ENCODE data around the gene OASL. TPM values are rescaled to one million over a fixed set of nuclear protein-coding genes. Genes with fewer than 3 reads are reported as not detected.

The OASL gene
- polyA plus RNA-seq, 1 donor: not detected

DNA sequence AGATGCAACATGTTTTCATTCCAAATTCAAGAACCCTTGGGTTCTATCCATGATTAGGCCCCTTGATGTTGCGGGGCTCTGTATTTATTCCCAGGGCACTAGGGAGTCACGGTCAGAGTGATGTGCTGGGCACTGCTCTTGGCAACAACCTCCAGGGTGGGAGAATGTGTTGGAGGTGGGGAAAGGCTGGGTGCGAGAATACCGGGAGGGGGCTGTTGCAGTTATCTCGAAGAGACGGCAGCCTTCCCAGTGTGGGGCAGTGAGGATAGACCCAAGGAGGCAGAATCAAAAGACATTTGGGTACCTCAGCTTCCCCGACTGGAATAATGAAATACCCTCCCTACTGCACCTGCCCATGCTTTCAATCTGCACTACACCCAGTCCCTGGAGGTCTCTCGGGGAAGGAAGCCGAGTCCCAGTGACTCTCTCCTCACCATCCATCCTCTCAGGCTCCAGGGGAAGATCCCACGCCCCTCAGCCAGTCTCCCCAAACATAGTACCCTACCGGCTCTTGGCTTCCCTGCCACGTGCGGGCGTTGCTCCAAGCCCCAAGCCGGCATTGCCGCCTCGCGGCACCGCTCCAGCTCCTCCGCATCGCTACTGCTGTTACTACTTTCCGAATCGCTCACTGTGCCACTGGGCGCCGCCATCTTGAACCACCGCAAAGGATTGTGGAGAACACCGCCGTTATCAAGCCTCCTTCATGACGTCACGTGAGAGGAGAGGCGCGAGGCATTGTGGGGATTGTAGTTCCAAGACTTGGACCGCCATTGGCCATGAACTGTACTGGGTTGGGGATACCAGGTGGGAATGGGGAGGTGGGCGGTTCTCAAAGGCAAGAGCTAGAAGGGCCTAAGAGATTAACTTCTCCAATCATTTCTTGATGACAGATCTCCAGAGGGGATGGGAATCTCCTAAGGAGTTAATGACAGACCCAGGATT, 22.9 kb downstream of the OASL start, which contains the start of gene C12orf43:
Gene C12orf43 (minus strand): TSS at position 663 of the 942 bp plus-strand sequence. CDS start 13 bp downstream, at position 650.
- DNase-seq (ENCODE audit: low read depth): peak; percentile 84

DNA sequence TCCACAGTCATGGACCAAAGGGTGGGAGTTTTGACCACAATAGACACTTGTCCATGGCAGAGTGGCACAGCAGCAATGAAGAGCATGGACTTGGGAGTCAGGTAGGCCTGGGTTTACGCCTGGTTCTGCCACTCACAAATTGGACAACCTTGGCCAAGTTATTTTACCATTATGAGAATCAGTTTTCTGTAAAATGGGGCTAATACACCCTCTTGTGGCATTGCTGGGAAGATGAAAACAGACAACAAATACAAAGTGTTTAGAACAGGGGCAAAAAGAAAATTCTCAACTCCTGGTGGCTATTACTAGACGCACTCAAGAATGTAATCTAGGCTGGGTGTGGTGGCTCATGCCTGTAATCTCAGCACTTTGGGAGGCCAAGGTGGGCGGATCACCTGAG, 25.3 kb downstream of the OASL start:
- no peak for DNase-seq (ENCODE audit: low read depth)

DNA sequence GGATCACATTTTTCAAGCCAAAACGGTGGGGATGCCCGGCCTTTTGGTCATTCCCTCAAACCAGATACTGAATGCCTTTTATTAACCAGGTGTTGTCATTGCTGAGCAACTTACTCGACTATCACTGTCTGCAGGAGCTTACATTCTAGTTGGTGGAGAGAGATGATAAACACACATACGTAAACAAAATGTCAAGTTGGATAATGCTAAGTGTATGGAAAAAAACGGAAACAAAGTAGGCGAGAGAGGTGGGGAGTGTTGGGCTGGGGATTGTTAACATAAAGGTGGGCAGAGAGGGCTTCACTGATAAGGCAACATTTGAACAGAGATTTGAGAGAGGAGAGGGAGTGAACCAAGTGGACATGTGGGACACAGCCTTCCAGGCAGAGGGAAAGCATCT, 27.2 kb downstream of the OASL start:
- no peak for DNase-seq (ENCODE audit: low read depth)

DNA sequence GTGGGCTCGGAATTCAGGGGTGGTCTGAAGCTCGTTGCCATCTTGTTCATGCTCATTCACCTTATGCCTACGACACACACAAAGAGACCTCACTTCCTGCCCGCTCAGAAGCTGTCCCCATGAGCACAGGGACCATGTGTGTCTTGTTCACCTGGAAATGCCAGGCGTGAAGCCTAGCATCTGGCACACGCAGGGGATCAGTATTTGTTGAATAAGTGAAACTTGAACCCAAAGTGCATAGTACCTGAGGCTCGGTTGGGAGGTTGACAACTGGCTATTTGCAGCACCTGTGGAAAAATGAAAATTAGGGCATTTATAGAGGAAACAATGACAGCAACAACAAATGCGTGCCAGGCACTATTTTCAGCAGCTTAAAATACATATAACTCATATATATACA, 28.2 kb downstream of the OASL start:
- no peak for DNase-seq (ENCODE audit: low read depth)

DNA sequence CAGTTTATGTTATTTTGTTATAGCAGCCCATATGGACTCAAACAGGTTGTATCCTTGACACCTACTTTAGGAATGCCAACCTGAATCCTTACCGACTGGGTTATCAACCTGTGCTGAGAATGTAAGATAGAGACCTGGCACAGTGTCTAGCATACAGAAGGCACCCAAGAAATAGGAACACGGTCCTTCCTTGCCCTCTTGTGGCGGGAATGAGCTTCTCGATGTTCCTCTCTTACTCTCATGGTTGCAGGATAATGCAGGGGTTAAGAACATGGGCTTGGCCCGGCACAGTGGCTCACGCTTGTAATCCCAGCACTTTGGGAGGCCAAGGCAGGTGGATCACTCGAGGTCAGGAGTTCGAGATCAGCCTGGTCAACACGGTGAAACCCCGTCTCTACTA, 29.3 kb downstream of the OASL start:
- no peak for DNase-seq (ENCODE audit: low read depth)

DNA sequence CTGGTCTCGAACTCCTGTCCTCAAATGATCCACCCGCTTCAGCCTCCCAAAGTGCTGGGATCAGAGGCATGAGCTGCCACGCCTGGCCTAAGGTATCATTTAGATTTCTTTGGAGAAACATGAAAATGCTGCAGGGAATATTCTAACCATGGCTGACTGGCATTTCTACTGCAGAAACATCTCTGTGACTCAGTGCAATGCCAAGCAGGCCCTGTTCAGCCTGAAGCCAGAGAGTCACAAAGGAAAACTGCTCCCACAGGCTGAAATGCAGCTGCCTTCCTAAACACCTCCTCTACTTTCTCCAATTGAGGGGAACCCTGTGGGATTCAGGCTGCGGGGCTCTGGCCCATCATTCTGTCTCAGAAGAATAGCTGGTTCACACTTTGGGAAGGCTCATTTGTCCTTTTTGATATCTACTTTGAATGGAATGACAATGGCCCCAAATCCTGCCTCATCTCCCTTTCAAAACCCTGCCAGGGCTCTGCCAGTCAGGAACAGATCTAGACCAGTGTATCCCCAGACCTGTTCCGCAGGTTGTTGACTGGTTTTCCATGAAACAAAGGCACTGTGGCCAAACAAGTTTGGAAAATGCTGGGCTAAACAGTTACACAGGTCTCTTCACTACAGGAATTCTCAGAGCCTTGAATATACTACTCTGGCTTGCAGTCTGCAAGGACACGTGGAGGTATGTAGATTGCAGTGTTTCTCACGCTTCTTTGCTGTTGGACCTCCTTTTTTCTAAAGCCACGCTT, 30.5 kb downstream of the OASL start:
- DNase-seq (ENCODE audit: low read depth): no peak

DNA sequence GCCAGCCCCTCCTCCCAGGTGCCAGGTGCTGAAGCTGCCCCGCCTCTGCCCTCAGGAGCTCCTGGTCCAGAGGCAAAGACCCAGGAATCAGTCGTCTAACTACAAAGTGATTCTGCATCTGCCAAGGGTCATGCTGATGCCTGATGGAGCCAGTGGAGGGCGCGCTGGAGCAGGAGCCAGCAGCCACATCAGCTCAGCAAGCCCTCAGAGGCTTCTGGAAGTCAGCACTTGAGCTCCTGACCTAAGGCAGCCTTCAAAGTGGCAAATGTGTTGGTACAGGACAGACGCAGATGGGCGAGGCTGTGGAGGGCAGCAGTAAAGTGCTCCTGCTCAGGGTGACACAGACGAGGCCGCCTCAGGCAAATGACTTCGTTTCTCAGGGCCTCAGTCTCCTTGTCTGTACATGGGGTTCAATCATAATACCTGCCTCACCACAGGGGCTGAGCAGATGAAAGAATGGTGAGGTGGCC, 33.7 kb downstream of the OASL start:
- no peak for DNase-seq (ENCODE audit: low read depth)

DNA sequence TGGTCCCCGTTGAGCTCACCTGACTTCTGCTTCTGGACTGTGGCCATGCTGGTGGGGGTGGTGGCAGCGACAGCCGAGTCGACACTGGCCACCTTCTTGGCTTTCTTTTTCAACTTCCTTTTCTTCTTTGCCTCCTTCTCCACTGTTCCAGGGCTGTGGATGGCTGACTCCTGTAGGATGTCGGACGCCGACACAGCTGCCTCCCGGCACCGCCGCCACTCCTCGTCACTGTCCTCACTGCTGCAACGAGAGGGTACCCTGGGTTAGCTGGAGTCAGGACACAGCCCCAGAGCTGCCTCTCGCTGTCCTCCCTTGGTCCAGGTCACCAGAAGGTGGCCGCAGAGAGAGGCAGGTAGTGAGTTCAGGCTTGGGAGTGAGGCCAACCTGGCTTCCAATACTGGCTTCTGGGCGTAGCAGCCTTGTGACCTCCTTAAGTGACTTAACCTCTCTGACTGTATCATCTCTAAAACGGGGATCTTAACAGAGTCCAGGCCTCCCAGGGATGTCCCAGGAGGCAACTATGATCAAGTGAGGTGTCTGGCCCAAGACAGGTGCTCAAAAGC, 34.7 kb downstream of the OASL start:
- DNase-seq (ENCODE audit: low read depth): no peak

DNA sequence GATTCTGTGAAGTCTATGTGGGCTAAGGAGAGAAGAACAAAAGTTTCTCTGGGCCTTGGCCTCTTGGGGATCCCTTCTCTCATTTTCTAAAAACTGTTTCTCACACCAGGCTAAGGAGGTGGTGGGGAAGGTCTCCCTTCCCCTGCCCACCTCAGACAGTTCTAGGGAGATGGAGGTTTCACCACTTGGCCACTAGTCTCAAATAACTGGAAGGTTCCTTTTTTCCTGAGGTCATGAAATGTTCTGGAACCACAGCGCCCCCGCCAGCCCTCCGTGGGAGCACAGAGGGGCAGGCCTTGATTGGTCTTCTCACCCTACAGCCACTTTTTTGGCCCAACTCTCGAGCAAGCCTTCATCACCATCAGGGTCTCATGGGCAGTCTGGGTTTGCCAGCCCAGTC, 35.4 kb downstream of the OASL start:
- no peak for DNase-seq (ENCODE audit: low read depth)

DNA sequence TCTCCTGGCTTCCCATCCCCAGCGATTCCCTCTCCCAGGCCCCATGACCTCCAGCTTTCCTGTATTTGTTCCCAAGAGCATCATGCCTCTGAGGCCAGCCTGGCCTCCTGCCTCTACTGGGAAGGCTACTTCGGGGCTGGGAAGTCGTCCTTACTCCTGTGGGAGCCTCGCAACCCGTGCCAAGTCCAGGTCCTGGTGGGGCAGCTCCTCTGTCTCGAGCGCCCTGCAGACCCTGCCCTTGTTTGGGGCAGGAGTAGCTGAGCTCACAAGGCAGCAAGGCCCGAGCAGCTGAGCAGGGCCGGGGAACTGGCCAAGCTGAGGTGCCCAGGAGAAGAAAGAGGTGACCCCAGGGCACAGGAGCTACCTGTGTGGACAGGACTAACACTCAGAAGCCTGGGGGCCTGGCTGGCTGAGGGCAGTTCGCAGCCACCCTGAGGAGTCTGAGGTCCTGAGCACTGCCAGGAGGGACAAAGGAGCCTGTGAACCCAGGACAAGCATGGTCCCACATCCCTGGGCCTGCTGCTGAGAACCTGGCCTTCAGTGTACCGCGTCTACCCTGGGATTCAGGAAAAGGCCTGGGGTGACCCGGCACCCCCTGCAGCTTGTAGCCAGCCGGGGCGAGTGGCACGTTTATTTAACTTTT, 37.1 kb downstream of the OASL start:
- no peak for DNase-seq (ENCODE audit: low read depth)

DNA sequence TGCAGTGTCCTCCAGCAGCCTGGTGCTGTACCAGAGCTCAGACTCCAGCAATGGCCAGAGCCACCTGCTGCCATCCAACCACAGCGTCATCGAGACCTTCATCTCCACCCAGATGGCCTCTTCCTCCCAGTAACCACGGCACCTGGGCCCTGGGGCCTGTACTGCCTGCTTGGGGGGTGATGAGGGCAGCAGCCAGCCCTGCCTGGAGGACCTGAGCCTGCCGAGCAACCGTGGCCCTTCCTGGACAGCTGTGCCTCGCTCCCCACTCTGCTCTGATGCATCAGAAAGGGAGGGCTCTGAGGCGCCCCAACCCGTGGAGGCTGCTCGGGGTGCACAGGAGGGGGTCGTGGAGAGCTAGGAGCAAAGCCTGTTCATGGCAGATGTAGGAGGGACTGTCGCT, 38.0 kb downstream of the OASL start:
- no peak for DNase-seq (ENCODE audit: low read depth)

DNA sequence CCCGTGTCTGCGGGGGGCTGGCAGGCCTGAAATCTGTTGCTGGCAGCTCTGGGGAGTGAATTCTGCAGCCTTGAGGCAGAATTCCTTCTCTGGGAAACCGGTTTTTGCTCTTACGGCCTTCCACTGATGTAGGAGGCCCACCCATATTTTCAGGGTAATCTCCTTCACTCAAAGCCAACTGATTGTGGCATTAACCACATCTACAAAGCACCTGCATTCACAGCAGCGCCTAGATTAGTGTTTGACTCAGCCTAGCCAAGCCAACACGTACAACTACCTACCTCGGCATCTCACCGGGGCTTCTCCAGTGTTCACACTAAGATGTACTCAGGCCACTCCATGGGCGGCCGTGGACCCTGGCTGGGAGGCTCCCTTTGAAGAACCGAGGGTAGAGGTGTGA, 38.5 kb downstream of the OASL start:
- DNase-seq (ENCODE audit: low read depth): no peak

DNA sequence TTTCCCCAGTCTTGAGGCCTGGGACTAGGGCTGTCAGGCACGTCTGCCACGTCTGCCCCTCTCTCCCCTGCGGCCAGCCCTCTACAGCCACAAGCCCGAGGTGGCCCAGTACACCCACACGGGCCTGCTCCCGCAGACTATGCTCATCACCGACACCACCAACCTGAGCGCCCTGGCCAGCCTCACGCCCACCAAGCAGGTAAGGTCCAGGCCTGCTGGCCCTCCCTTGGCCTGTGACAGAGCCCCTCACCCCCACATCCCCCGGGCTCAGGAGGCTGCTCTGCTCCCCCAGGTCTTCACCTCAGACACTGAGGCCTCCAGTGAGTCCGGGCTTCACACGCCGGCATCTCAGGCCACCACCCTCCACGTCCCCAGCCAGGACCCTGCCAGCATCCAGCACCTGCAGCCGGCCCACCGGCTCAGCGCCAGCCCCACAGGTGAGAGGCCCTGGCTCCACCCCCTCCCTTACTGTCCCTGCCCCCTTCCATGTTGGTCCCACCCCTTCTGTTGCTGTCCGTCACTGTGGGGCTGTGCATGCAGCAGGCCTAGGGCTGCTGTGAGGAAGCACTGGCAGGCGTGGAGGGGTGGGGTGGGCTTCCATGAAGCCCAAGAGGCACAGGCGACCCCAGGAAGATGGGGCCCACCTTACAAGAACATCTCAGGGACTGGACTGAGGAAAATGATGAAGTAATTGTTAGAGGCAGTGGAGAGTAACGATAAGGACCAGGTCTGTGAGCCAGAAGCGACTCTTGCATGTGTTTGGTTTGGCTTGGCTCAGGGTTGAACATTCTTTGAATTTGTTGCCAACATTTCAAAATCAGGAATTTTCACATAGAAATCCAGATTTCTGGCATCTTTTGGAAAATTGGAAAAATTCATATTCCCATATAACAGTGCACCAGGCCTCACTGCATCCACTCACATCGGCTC, 39.6 kb downstream of the OASL start:
- no peak for DNase-seq (ENCODE audit: low read depth)

DNA sequence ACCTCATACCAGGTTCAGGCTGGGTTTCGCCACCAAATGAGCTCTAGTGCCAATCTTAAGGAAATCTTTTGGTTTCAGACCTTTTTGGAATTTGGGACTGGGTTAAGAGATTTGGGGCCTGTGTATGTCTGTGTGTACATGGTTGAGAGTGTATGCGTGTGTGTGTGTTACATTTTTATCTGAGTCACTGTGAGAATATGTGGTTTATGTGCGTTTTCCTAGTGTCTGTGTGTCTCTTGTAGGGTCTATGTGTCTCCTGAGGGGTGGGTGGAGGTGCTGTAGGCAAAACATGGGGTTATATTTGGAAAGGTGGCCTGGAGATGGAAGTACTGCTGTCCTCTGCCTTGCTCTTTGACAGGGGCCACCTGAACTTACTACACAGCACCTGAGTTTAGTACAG, 40.6 kb downstream of the OASL start:
- DNase-seq (ENCODE audit: low read depth): no peak

DNA sequence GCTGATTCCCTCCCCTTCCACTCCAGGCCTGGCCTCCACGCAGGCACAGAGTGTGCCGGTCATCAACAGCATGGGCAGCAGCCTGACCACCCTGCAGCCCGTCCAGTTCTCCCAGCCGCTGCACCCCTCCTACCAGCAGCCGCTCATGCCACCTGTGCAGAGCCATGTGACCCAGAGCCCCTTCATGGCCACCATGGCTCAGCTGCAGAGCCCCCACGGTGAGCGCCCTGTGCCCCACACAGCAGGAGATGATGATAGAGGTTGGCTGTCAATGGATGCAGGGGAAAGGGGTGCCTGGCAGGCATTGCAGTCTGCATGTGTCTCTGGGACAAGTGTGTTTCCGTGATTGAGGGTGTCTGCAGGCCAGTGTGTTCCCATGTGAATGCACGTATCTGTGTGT, 41.6 kb downstream of the OASL start:
- no peak for DNase-seq (ENCODE audit: low read depth)

DNA sequence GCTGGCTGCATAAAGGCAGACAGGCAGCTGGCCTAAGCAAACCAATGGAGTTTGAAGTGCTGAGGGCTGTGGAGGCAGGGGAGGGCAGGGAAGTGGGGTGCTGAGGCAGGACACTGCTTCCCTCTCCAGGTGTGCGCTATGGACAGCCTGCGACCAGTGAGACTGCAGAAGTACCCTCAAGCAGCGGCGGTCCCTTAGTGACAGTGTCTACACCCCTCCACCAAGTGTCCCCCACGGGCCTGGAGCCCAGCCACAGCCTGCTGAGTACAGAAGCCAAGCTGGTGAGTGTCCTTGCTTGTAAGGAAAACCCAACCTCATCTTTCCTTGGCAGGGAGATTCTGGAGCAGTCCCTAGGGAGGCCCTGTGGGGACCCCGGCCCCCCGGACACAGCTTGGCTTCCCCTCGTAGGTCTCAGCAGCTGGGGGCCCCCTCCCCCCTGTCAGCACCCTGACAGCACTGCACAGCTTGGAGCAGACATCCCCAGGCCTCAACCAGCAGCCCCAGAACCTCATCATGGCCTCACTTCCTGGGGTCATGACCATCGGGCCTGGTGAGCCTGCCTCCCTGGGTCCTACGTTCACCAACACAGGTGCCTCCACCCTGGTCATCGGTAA, 42.8 kb downstream of the OASL start:
- DNase-seq (ENCODE audit: low read depth): no peak

DNA sequence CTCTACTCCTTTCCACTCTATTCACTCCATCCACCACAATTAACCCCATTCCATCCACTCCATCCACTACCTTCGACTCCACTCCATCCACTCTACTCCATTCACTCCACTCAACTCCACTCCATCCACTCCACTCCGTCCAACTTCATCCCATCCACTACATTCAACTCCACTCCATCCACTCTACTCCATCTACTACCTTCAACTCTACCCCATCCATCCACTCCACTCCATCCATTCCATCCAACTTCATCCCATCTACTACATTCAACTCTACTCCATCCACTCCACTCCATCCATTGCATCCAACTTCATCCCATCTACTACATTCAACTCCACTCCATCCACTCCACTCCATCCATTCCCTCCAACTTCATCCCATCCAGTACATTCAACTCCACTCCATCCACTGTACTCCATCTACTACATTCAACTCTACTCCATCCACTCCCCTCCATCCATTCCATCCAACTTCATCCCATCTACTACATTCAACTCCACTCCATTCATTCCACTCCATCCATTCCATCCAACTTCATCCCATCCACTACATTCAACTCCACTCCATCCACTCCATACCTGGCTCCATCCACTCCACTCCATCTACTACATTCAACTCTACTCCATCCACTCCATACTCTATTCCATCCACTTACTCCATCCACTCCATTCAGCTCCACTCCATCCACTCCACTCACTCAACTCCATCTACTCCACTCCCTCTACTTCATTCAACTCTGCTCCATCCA, 44.3 kb downstream of the OASL start:
- DNase-seq (ENCODE audit: low read depth): no peak

DNA sequence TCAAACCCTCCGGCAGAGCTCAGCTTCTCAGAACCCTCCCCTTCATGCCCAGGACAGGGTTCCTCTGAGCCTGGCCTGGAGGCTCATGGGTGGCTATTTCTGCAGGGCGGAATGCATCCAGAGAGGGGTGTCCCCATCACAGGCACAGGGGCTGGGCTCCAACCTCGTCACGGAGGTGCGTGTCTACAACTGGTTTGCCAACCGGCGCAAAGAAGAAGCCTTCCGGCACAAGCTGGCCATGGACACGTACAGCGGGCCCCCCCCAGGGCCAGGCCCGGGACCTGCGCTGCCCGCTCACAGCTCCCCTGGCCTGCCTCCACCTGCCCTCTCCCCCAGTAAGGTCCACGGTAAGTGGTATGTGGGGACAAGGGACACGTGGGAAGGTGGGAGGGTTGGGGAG, 45.0 kb downstream of the OASL start:
- DNase-seq (ENCODE audit: low read depth): no peak

DNA sequence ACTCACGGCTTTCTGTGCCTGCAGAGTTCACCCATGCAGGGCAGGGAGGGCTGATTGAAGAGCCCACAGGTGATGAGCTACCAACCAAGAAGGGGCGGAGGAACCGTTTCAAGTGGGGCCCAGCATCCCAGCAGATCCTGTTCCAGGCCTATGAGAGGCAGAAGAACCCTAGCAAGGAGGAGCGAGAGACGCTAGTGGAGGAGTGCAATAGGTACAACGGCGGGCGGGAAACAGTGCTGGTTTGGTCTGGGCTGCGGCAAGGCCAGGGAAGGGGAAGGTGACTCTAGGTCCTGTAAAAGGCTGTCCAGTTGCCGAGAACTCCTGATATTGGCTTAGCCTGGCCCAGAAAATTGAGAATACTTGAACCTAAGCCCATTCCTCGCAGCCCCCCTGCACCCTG, 45.5 kb downstream of the OASL start:
- no peak for DNase-seq (ENCODE audit: low read depth)

DNA sequence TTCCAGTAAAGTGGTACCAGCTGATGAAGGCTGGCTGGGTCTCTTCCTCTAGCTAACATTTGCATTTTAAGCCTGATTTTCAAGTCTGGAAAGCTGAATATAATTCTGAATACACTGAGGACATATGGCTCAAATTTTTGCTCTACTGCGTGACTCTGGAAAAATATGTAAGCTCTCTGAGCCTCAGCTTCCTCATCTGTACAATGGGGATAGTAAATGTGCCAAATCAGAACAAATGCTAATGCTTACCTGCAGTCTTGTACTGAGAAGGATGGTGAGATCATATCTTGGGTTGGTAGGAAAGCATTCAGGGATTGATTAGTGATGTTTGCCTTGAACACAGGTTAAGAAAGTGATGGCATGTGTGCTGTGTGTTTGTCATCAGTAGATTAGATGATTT, 46.1 kb downstream of the OASL start:
- no peak for DNase-seq (ENCODE audit: low read depth)

Data from forelimb muscle (tissue), 1 donor.